GM12878 (cell line): ENCODE data around the gene MAGEB17. TPM values are rescaled to one million over a fixed set of nuclear protein-coding genes. Genes with fewer than 3 reads are reported as not detected.

Source experiments
- CHD2 ChIP-seq: IDR thresholded peaks from 2 replicates; pipeline ENCODE4 v1.6.1; 2011; ENCODE audit warnings: low read depth, low read length, improper control_type of control experiment, borderline replicate concordance
- CTCF ChIP-seq, 3 experiments: IDR thresholded peaks in 2 of 3; conservative IDR thresholded peaks in 1 of 3; 2 replicates each; pipeline ENCODE4 v1.5.1; 2011; ENCODE audit warnings: low read depth in 3 of 3, low read length in 3 of 3, mild to moderate bottlenecking in 3 of 3, control low read depth in 2 of 3, moderate library complexity in 2 of 3, inconsistent platforms in 1 of 3, mixed read lengths in 1 of 3; ENCODE audit not compliant: control insufficient read depth in 2 of 3, insufficient read depth in 1 of 3; ENCODE audit errors: extremely low read depth in 1 of 3
- FOXM1 ChIP-seq: IDR thresholded peaks from 2 replicates; pipeline ENCODE4 v1.6.1; 2012; ENCODE audit warnings: low read depth, mild to moderate bottlenecking, inconsistent platforms, low read length, moderate library complexity
- HDGF ChIP-seq: fragments of 450-650 bp; IDR thresholded peaks from 2 replicates; pipeline ENCODE4 v1.6.1; 2016; ENCODE audit warnings: antibody characterized with exemption
- IRF4 ChIP-seq: IDR thresholded peaks from 2 replicates; pipeline ENCODE4 v1.6.1; 2011; ENCODE audit warnings: low read depth, low read length
- JUNB ChIP-seq: IDR thresholded peaks from 2 replicates; pipeline ENCODE4 v1.6.1; 2016; ENCODE audit warnings: antibody characterized with exemption, mild to moderate bottlenecking
- KAT2A ChIP-seq: conservative IDR thresholded peaks from 2 replicates; pipeline ENCODE4 v1.6.1; 2011; ENCODE audit warnings: low read depth, low read length; ENCODE audit not compliant: control insufficient read depth
- MLLT1 ChIP-seq: fragments of 450-650 bp; IDR thresholded peaks from 2 replicates; pipeline ENCODE4 v1.6.1; 2016; ENCODE audit warnings: mild to moderate bottlenecking
- MTA2 ChIP-seq: fragments of 450-650 bp; IDR thresholded peaks from 2 replicates; pipeline ENCODE4 v1.6.1; 2016; ENCODE audit warnings: low read depth, mild to moderate bottlenecking, moderate library complexity
- NR2F1 ChIP-seq: fragments of 450-650 bp; conservative IDR thresholded peaks from 2 replicates; pipeline ENCODE4 v1.6.1; 2017; ENCODE audit warnings: mild to moderate bottlenecking
- PBX3 ChIP-seq: IDR thresholded peaks from 2 replicates; pipeline ENCODE4 v1.6.1; 2011; ENCODE audit warnings: mild to moderate bottlenecking, low read depth, low read length, moderate library complexity; ENCODE audit not compliant: insufficient replicate concordance
- PML ChIP-seq: IDR thresholded peaks from 2 replicates; pipeline ENCODE4 v1.6.1; 2012; ENCODE audit warnings: low read length, inconsistent platforms
- SIX5 ChIP-seq: IDR thresholded peaks from 2 replicates; pipeline ENCODE4 v1.6.1; 2011; ENCODE audit warnings: mild to moderate bottlenecking, low read depth, low read length, moderate library complexity; ENCODE audit not compliant: severe bottlenecking
- SMC3 ChIP-seq: IDR thresholded peaks from 2 replicates; pipeline ENCODE4 v1.6.1; 2011; ENCODE audit warnings: low read length, improper control_type of control experiment, borderline replicate concordance
- SPI1 ChIP-seq: IDR thresholded peaks from 2 replicates; pipeline ENCODE4 v1.6.1; 2011; ENCODE audit warnings: low read depth, mild to moderate bottlenecking, low read length, moderate library complexity, borderline replicate concordance; ENCODE audit not compliant: insufficient read depth
- STAT3 ChIP-seq: IDR thresholded peaks from 2 replicates; pipeline ENCODE4 v1.6.1; 2011; ENCODE audit warnings: low read depth, low read length, improper control_type of control experiment
- SUPT20H ChIP-seq: IDR thresholded peaks from 2 replicates; pipeline ENCODE4 v1.6.1; 2011; ENCODE audit warnings: low read depth, mild to moderate bottlenecking, low read length, moderate library complexity, borderline replicate concordance; ENCODE audit not compliant: control insufficient read depth
- TARDBP ChIP-seq: IDR thresholded peaks from 2 replicates; pipeline ENCODE4 v1.6.1; 2016; ENCODE audit warnings: borderline replicate concordance
- TCF7 ChIP-seq: IDR thresholded peaks from 2 replicates; pipeline ENCODE4 v1.6.1; 2014; ENCODE audit warnings: antibody characterized with exemption, borderline replicate concordance
- YY1 ChIP-seq: IDR thresholded peaks from 2 replicates; pipeline ENCODE4 v1.6.1; 2011; ENCODE audit warnings: low read depth, mild to moderate bottlenecking, low read length
- ZBTB33 ChIP-seq: fragments of 450-650 bp; IDR thresholded peaks from 2 replicates; pipeline ENCODE4 v1.6.1; 2017; ENCODE audit warnings: mild to moderate bottlenecking
- ZNF207 ChIP-seq: fragments of 450-650 bp; IDR thresholded peaks from 2 replicates; pipeline ENCODE4 v1.6.1; 2014; ENCODE audit warnings: antibody characterized with exemption, mild to moderate bottlenecking, borderline replicate concordance
- ZNF24 ChIP-seq: fragments of 450-650 bp; IDR thresholded peaks from 2 replicates; pipeline ENCODE4 v1.6.1; 2017; ENCODE audit warnings: antibody characterized with exemption, mild to moderate bottlenecking
- ZNF384 ChIP-seq: IDR thresholded peaks from 2 replicates; pipeline ENCODE4 v1.6.1; 2012; ENCODE audit warnings: low read depth, mild to moderate bottlenecking, low read length, improper control_type of control experiment, borderline replicate concordance
- ZZZ3 ChIP-seq: IDR thresholded peaks from 2 replicates; pipeline ENCODE4 v1.6.1; 2011; ENCODE audit warnings: low read depth; ENCODE audit not compliant: control insufficient read depth, insufficient read length
- polyA plus RNA-seq, 11 experiments: library from polyadenylated mRNA; depleted of rRNA in 4 of 11; unstranded in 6 of 11; stranded (reverse) in 5 of 11; fragments of >200 nt; fragmentation: Nextera tagmentation in 4 of 11; fragmentation: Illumina TruSeq in 1 of 11; extraction: Ambion mirVana in 4 of 11; extraction: Trizol in 1 of 11; gene quantifications; 1 replicate in 1 of 11; 2 replicates in 10 of 11; pipeline versions ENCODE4 v1.2.1 to v1.2.3, GENCODE V29; 2011 to 2016; ENCODE audit warnings: inconsistent platforms in 2 of 11, missing spikeins in 2 of 11, low read depth in 1 of 11
- total RNA-seq, 4 experiments: library from RNA; depleted of rRNA in 3 of 4; stranded (reverse); fragments of >200 nt in 3 of 4; fragmentation: Illumina TruSeq in 1 of 4; extraction: Trizol in 1 of 4; gene quantifications; 2 replicates each; pipeline versions ENCODE4 v1.2.1 to v1.2.3, GENCODE V29; 2013 to 2021

The MAGEB17 gene
- total and polyA plus RNA-seq, 10 of the 15 experiments (the other 5 are each of a cell fraction or from before 2014, with no cell fraction given) = 0.05 to 0.21 TPM; not detected in 8

GRCh38 chrX:16119353-16120220, 47.7 kb upstream of the MAGEB17 start (continued):
- TF ChIP-seq SUPT20H (no peak), STAT3 (no peak), PML (0 out of 2 replicates have a peak, but pooled peaks have one; percentile 32), JUNB (peak; percentile 87), MLLT1 (no peak), KAT2A (no peak), TCF7 (peak; percentile 55; the same call in 1 of the 2 replicates), CTCF (IDR thresholded peaks at IDR 0.05 in 2 of 3, conservative IDR thresholded peaks at IDR 0.05 in 1 of 3; ENCODE audit: control insufficient read depth in 2 of 3, extremely low read depth in 1 of 3, insufficient read depth in 1 of 3, low read depth in 3 of 3, low read length in 3 of 3) (no peak), SMC3 (no peak), CHD2 (no peak), ZNF24 (peak; percentile 93), ZNF384 (no peak), PBX3 (no peak), HDGF (no peak), MTA2 (peak; percentile 70), NR2F1 (0 out of 2 replicates have a peak, but pooled peaks have one; percentile 25), ZBTB33 (no peak), SPI1 (peak; percentile 90), ZZZ3 (no peak), FOXM1 (peak; percentile 84), IRF4 (peak; percentile 69; the same call in 1 of the 2 replicates), ZNF207 (no peak), YY1 (peak; percentile 60; the same call in 1 of the 2 replicates), TARDBP (no peak), SIX5 (no peak)
